Mesothelial cell of epicardium (in vitro differentiated cells): ENCODE results near the gene ITGB8. TPM values are rescaled to one million over a fixed set of nuclear protein-coding genes. Genes with fewer than 3 reads are reported as not detected.

Experiments used
- DNase-seq, 2 experiments: peaks; one replicate each; pipeline ENCODE4 v3.0.0; 2021; ENCODE audit warnings: low spot score in 2 of 2; ENCODE audit not compliant: unreplicated experiment in 2 of 2
- H3K27ac Mint-ChIP-seq: 2 replicates; pipeline ENCODE4 v1.8.0; 2021; ENCODE audit warnings: mixed read lengths
- H3K27me3 Mint-ChIP-seq: 2 replicates; pipeline ENCODE4 v1.8.0; 2021; ENCODE audit warnings: low read depth, mixed read lengths
- H3K36me3 Mint-ChIP-seq: 2 replicates; pipeline ENCODE4 v1.8.0; 2021; ENCODE audit warnings: mixed read lengths
- H3K4me1 Mint-ChIP-seq: 2 replicates; pipeline ENCODE4 v1.8.0; 2021; ENCODE audit warnings: mixed read lengths
- H3K4me3 Mint-ChIP-seq: 2 replicates; pipeline ENCODE4 v1.8.0; 2021; ENCODE audit warnings: mild to moderate bottlenecking, moderate library complexity, mixed read lengths
- H3K9me3 Mint-ChIP-seq: 2 replicates; pipeline ENCODE4 v1.8.0; 2021; ENCODE audit warnings: mixed read lengths
- CTCF ChIP-seq: fragments of 200-600 bp; sonication (generic); IDR thresholded peaks from one replicate; pipeline ENCODE4 v1.5.0; 2021; ENCODE audit warnings: antibody characterized with exemption; ENCODE audit not compliant: unreplicated experiment
- total RNA-seq: library from RNA; stranded (reverse); gene quantifications from 3 replicates; pipeline ENCODE4 v1.2.1, GENCODE V29; 2021

ITGB8 gene
- total RNA-seq, 1 donor from 2014 or later = 15.6 TPM

- H3K36me3 Mint-ChIP-seq = peaks cover 8% of the 10 kb centered on the region
- H3K4me3 Mint-ChIP-seq = no peak overlapping the region
- DNase-seq = no peak
- no peaks in the 10 kb centered on the region for H3K27me3 Mint-ChIP-seq
- H3K9me3 Mint-ChIP-seq = peaks cover 3% of the 10 kb centered on the region
- TF ChIP-seq CTCF = no peak
- no peak overlapping the region for H3K27ac Mint-ChIP-seq
- peaks cover 4% of the 10 kb centered on the region for H3K4me1 Mint-ChIP-seq
Observed at GRCh38 chr7:20417675-20418382, 87.1 kb downstream of the ITGB8 start.

- H3K27ac Mint-ChIP-seq = no peak overlapping the region
- H3K4me3 Mint-ChIP-seq = no peak overlapping the region
- H3K27me3 Mint-ChIP-seq = no peaks in the 10 kb centered on the region
- TF ChIP-seq CTCF = no peak
- H3K4me1 Mint-ChIP-seq = no peaks in the 10 kb centered on the region
- H3K36me3 Mint-ChIP-seq = no peaks in the 10 kb centered on the region
- no peak for DNase-seq
- peaks cover 5% of the 10 kb centered on the region for H3K9me3 Mint-ChIP-seq
Observed at GRCh38 chr7:20424500-20424899, 93.8 kb downstream of the ITGB8 start.

- TF ChIP-seq CTCF = no peak
- Mint-ChIP-seq H3K27me3 (no peaks in the 10 kb centered on the region), H3K36me3 (no peaks in the 10 kb centered on the region), H3K9me3 (peaks cover 5% of the 10 kb centered on the region), H3K27ac (no peak overlapping the region), H3K4me1 (peaks cover 6% of the 10 kb centered on the region), H3K4me3 (no peak overlapping the region)
- no peak for DNase-seq
Observed at GRCh38 chr7:20430664-20431063, 100.0 kb downstream of the ITGB8 start.

GRCh38 chr7:20431146-20431545, 100.4 kb downstream of the ITGB8 start:
- no peak for DNase-seq
- Mint-ChIP-seq H3K27ac (no peak overlapping the region), H3K4me3 (no peak overlapping the region), H3K9me3 (peaks cover 5% of the 10 kb centered on the region), H3K36me3 (no peaks in the 10 kb centered on the region), H3K27me3 (no peaks in the 10 kb centered on the region), H3K4me1 (peaks cover 6% of the 10 kb centered on the region)
- TF ChIP-seq CTCF = no peak

- Mint-ChIP-seq H3K36me3 (no peaks in the 10 kb centered on the region), H3K4me3 (no peak overlapping the region), H3K4me1 (peaks cover 6% of the 10 kb centered on the region), H3K27ac (no peak overlapping the region), H3K9me3 (peaks cover 5% of the 10 kb centered on the region), H3K27me3 (no peaks in the 10 kb centered on the region)
- DNase-seq = no peak
- no peak for TF ChIP-seq CTCF
Observed at GRCh38 chr7:20432071-20432470, 101.4 kb downstream of the ITGB8 start.
